Measurements from ENCODE around the gene ATP6V1E1.
"Not testable (repeated sequence)": the region's sequence is repeated elsewhere in the genome, so short reads cannot be mapped to it uniquely, and the experiment has no call there.

Gene ATP6V1E1

GRCh38 chr22:17579535-17579981 lies 49.0 kb downstream of the ATP6V1E1 start:
- no peak for DNase-seq

DNA sequence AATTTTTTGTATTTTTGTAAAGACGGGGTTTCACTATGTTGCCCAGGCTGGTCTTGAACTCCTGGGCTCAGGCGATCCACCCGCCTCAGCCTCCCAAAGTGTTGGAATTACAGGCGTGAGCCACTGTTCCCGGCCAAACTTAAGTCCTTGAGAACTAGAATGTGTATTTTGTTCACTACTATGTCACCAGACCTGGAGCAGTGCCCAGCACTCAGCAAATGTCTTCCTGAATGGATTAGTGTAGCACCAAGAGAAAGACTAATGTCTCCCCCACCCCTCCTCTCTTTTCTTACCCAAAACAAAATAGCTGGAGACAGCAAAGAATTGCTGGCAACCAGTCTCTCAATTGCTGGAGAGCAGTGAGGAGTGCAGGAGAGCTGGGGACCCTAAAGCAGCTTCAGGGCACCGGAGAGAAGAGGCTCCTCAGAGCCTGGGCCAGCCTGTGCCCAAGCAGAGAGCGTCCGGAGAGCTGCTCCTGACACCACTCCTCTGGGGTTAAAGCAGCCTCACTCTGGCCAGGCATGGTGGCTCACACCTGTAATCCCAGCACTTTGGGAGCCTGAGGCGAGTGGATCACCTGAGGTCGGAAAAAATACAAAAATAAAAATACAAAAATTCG lies 50.3 kb downstream of the ATP6V1E1 start:
- DNase-seq: no peak

GRCh38 chr22:17576470-17576869 lies 52.1 kb downstream of the ATP6V1E1 start:
- no peak for DNase-seq

- DNase-seq: no peak
Measured at GRCh38 chr22:17575681-17576080, 52.9 kb downstream of the ATP6V1E1 start.

- DNase-seq: no peak
Measured at GRCh38 chr22:17575151-17575550, 53.4 kb downstream of the ATP6V1E1 start.

- DNase-seq: no peak
Measured at GRCh38 chr22:17570851-17571631, 57.5 kb downstream of the ATP6V1E1 start.

- DNase-seq: no peak
Measured at GRCh38 chr22:17569971-17570511, 58.5 kb downstream of the ATP6V1E1 start.

GRCh38 chr22:17566776-17567175 lies 61.8 kb downstream of the ATP6V1E1 start:
- DNase-seq: no peak

- not testable (repeated sequence) for DNase-seq
Measured at GRCh38 chr22:17566016-17566687, 62.4 kb downstream of the ATP6V1E1 start.

- DNase-seq: no peak
Measured at GRCh38 chr22:17563936-17564391, 64.6 kb downstream of the ATP6V1E1 start.

- DNase-seq: no peak
Measured at GRCh38 chr22:17562906-17563870, 65.4 kb downstream of the ATP6V1E1 start, which contains the start of gene SLC25A18. SLC25A18 (plus strand) TSS chr22:17563498; CDS start chr22:17579945, 16,447 bp downstream.

DNA sequence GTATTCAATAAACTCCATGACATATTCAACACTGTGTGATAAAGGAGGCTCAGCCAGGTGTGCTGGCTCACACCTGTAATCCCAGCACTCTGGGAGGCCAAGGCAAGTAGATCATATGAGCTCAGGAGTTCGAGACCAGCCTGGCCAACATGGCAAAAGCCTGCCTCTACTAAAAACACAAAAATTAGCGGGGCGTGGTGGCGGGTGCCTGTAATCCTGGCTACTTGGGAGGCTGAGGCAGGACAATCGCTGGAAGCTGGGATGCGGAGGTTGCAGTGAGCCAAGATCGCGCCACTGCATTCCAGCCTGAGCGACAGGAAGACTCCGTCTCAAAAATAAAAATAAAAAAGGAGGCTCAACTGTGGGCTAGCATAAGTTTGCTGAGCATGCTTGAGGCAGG lies 69.4 kb downstream of the ATP6V1E1 start:
- no peak for DNase-seq

- DNase-seq: no peak
Measured at GRCh38 chr22:17554814-17555213, 73.7 kb downstream of the ATP6V1E1 start.

- no peak for DNase-seq
Measured at GRCh38 chr22:17552737-17553136, 75.8 kb downstream of the ATP6V1E1 start.

DNA sequence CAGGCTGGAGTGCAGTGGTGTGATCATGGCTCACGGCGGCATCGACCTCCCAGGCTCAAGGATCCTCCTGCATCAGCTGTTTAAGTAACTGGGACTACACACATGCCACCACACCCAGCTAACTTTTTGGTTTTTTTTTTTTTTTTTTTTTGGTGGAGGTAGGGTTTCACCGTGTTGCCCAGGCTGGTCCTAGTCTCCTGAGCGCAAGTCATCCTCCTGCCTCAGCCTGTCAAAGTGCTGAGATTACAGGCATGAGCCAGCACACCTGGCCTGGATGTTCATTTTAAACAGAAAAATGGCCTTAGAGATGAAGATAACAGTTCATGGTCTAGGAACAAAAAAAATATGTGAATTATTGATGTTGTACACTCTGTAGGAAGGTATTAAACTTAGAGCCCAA lies 78.9 kb downstream of the ATP6V1E1 start:
- DNase-seq: no peak

- no peak for DNase-seq
Measured at GRCh38 chr22:17549183-17549582, 79.4 kb downstream of the ATP6V1E1 start.

- DNase-seq: no peak
Measured at GRCh38 chr22:17548756-17549035, 79.9 kb downstream of the ATP6V1E1 start.

DNA sequence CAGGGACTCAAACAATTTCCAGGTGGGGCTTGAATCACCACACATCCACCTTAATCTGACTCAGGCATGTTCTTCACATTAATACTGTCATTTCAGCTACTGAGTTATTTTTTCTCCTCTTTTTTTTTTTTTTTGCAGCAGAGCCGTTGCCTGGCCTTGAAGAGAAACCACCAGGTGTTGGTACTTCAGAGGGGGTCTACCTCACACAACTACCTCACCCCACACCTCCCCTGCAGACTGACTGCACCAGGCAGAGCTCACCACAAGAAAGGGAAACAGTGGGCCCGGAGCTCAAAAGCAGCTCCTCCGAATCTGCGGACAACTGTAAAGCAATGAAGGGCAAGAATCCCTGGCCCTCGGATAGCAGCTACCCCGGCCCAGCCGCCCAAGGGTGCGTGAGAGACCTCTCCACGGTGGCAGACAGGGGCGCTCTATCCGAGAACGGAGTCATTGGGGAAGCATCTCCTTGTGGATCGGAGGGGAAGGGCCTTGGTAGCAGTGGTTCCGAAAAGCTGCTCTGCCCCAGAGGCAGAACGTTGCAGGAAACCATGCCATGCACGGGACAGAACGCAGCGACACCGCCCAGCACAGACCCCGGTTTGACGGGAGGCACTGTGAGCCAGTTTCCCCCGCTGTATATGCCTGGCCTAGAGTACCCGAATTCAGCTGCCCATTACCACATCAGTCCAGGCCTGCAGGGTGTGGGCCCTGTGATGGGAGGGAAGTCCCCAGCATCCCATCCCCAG lies 80.4 kb downstream of the ATP6V1E1 start:
- no peak for DNase-seq

GRCh38 chr22:17542452-17542851 lies 86.1 kb downstream of the ATP6V1E1 start:
- DNase-seq: no peak

Measured in activated CD4-positive, alpha-beta T cell treated with anti-CD3 and anti-CD28 coated beads, Interleukin-2, amount 50 U/mL, for 1 hour (primary cell).